Cardiac fibroblast (primary cell): ENCODE measurements around the gene TSPYL6.
A peak's percentile ranks its signal among the peaks of the same experiment; 100 is the strongest.

Experiments used
- DNase-seq, 2 donors: peaks; one replicate each; pipeline versions ENCODE4 v3.0.0 to v3.0.0-alpha.2; 2010; ENCODE audit warnings: low read depth in 2 of 2
- H3K4me3 ChIP-seq, 2 donors: replicated peaks in 1 of 2; 1 replicate in 1 of 2; 2 replicates in 1 of 2; pipeline ENCODE4 v1.5.1; 2011; ENCODE audit warnings: low read depth in 2 of 2, low read length in 2 of 2, mild to moderate bottlenecking in 2 of 2, moderate library complexity in 1 of 2
- TF ChIP-seq, protein P1 (sequence below): IDR thresholded peaks from one replicate; pipeline ENCODE4 v1.5.1; 2011; ENCODE audit warnings: low read depth, mild to moderate bottlenecking, low read length, inconsistent platforms

TSPYL6 gene

DNA sequence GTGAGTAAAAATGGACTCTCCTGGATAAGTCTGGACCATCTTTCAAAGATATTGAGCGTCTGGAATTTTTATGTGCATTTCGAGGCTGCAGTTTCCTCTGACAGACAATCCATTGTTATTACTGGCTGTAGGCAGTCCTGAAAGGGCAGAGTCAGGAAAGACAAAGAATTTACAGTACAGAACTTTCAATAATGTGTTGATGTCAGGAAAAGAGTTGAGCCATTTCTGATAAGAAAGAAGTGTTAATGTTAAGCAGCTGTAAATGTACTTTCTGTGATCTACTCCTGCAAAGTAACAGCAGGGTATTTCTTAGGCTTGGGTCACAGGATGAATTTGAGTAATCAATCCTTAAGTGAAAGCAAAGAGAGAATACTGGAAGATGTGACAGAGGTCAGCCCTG lies 29.8 kb downstream of the TSPYL6 start:
- DNase-seq, result peak in 1 of 2 donors; percentile 48
- no peak overlapping the region for H3K4me3 ChIP-seq
- TF ChIP-seq, protein P1, sequence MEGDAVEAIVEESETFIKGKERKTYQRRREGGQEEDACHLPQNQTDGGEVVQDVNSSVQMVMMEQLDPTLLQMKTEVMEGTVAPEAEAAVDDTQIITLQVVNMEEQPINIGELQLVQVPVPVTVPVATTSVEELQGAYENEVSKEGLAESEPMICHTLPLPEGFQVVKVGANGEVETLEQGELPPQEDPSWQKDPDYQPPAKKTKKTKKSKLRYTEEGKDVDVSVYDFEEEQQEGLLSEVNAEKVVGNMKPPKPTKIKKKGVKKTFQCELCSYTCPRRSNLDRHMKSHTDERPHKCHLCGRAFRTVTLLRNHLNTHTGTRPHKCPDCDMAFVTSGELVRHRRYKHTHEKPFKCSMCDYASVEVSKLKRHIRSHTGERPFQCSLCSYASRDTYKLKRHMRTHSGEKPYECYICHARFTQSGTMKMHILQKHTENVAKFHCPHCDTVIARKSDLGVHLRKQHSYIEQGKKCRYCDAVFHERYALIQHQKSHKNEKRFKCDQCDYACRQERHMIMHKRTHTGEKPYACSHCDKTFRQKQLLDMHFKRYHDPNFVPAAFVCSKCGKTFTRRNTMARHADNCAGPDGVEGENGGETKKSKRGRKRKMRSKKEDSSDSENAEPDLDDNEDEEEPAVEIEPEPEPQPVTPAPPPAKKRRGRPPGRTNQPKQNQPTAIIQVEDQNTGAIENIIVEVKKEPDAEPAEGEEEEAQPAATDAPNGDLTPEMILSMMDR, result no peak

DNA sequence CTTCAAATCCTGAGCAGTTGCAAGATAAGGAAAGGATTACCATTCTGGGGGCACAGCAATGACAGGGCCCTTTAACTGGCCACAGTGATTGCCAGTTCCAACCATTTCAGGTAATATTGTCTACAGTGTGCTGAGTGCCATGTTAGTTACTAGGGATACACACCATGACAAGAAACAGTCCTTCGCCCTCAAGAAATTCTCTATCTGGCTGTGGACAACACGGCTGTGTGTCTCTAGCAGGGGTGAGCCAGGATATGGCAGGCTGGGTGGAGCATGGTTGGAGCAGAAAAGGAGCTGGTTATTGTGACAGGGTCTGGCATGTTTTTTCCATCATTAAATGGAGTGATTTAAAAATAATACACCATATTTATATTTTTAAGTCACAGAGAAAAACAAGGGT lies 31.0 kb downstream of the TSPYL6 start:
- no peak overlapping the region for H3K4me3 ChIP-seq
- TF ChIP-seq, protein P1, result no peak
- no peak for DNase-seq

GRCh38 chr2:54213082-54213481 lies 42.9 kb downstream of the TSPYL6 start:
- TF ChIP-seq, protein P1, result no peak

GRCh38 chr2:54212456-54212855 lies 43.6 kb downstream of the TSPYL6 start:
- peak; percentile 89 to 93 for DNase-seq
- no peak overlapping the region for H3K4me3 ChIP-seq
- TF ChIP-seq, protein P1, result no peak

More at GRCh38 chr2:54213082-54213481, 42.9 kb downstream of the TSPYL6 start:
- no peak overlapping the region for H3K4me3 ChIP-seq
- DNase-seq, result no peak

DNA sequence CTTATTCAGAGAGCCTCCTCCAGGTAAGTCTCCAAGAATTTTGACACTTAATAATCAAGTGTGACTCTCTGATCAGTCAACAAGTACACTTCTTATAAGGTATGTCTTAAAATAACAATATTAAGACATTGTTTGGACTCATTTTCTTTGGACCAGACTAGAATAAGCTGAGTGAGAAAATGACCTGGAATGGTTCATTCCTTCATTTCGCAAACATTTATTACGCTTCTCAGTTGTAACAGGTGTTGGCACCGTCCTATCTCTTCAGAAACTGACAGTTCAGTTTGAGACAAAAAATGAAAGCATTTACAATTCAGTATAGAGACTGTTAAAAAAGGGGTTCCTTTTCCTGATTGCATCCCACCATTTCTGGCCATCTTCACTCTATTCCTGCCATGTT lies 46.6 kb downstream of the TSPYL6 start:
- TF ChIP-seq, protein P1, result no peak
- peak in 1 of 2 donors; percentile 39 for DNase-seq

DNA sequence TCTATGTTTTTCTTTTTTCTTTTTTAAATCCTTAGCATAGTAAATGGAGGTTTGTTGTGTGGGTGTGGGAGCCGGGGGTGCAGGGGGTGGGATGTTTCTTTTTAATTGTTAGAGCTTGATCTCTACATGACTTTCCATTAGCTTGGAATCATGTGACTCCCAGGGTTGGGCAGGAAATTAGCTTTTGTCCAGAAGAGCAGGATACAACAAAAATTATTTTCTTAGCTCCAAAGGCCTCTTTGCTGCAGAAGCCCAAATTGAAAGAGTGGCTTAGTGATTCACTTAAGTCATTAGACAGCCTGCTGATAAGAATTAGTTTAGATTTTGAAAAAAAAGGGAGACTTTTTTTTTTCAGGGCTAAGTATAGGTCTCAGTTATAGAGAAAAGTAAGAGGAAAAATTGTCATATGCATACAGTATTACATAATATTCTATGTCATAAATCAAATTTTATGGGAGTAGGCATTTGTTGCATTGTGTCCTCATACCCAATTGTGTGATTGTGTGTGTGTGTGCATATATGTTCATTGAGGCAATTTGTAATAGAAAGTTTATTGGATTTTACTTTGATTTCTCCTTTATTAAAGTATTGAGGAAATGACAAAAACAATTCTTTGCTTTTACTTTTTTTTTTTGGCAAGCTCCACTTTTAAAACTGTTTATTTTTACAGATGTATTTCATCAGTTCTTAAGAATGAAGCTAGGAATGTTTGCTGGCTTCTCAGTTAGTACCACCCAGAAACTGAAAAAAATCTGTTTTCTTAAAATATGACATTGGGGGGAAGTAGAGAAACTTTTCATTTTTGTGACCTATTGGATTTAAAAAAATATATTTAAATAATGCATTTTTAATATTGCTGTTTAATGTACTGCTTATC lies 47.4 kb downstream of the TSPYL6 start:
- TF ChIP-seq, protein P1, result no peak
- DNase-seq, result peak; percentile 64 to 73
- no peak overlapping the region for H3K4me3 ChIP-seq

More for the DNA sequence above, 46.6 kb downstream of the TSPYL6 start:
- no peak overlapping the region for H3K4me3 ChIP-seq
